GM12873 (cell line): ENCODE results near the gene SUFU.
A peak's percentile ranks its signal among the peaks of the same experiment; 100 is the strongest.

ENCODE experiments used
- CTCF ChIP-seq: IDR thresholded peaks from 2 replicates; pipeline ENCODE4 v1.5.1; 2012; ENCODE audit warnings: low read depth, mild to moderate bottlenecking, moderate library complexity, low read length, control low read depth; ENCODE audit not compliant: insufficient read depth; ENCODE audit errors: missing control alignments

Gene SUFU

GRCh38 chr10:102610441-102610887 lies 106.7 kb downstream of the SUFU start:
- no peak for TF ChIP-seq CTCF

- TF ChIP-seq CTCF = no peak
Measured at GRCh38 chr10:102611514-102612087, 107.8 kb downstream of the SUFU start.

GRCh38 chr10:102612964-102613275 lies 109.1 kb downstream of the SUFU start:
- no peak for TF ChIP-seq CTCF

GRCh38 chr10:102613286-102613685 lies 109.5 kb downstream of the SUFU start:
- TF ChIP-seq CTCF = no peak

GRCh38 chr10:102613785-102614184 lies 110.0 kb downstream of the SUFU start:
- no peak for TF ChIP-seq CTCF

GRCh38 chr10:102614888-102615287 lies 111.1 kb downstream of the SUFU start:
- TF ChIP-seq CTCF = no peak

- peak; percentile 55 for TF ChIP-seq CTCF
Measured at GRCh38 chr10:102615361-102615760, 111.6 kb downstream of the SUFU start.
